Coronary artery (tissue), 2 donors: ENCODE measurements around the gene UBR3.

Experiments used
- DNase-seq: peaks from one replicate; pipeline ENCODE4 v3.0.0-alpha.2; 2017; ENCODE audit warnings: low spot score
- H3K27ac ChIP-seq, 2 donors: fragments of 200-600 bp; sonication (generic); one replicate each; pipeline ENCODE4 v1.5.1; 2016 to 2019
- H3K4me3 ChIP-seq: fragments of 200-600 bp; sonication (generic); 2 replicates; pipeline ENCODE4 v1.5.1; 2016; ENCODE audit warnings: mild to moderate bottlenecking, moderate library complexity
- TF ChIP-seq, protein P1 (sequence below): fragments of 200-600 bp; sonication (generic); IDR thresholded peaks from one replicate; pipeline ENCODE4 v1.5.1; 2019; ENCODE audit warnings: antibody characterized with exemption

Gene UBR3

DNA sequence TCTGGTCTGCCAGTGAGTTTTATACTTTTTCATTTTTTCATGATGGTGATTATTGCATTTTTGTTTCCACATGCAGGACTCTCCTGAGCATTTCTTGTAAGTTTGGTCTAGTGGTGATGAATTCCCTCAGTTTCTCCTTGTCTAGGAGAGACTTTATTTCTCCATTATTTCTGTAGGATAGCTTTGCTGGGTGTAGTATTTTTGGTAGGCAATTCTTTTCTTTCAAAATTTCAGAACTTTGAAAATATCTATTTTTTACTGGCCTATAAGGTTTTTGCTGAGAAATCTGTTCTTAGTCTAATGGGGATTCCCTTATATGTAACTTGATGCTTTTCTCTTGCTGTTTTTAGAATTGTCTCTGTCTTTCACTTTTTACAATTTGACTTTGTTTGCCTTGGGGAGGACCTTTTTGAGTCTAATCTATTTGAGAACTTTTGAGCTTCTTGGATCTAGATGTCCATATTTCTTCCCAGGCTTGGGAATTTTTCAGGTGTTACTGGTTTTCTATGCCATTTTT lies 149.1 kb downstream of the UBR3 start:
- DNase-seq = no peak
- TF ChIP-seq, protein P1, sequence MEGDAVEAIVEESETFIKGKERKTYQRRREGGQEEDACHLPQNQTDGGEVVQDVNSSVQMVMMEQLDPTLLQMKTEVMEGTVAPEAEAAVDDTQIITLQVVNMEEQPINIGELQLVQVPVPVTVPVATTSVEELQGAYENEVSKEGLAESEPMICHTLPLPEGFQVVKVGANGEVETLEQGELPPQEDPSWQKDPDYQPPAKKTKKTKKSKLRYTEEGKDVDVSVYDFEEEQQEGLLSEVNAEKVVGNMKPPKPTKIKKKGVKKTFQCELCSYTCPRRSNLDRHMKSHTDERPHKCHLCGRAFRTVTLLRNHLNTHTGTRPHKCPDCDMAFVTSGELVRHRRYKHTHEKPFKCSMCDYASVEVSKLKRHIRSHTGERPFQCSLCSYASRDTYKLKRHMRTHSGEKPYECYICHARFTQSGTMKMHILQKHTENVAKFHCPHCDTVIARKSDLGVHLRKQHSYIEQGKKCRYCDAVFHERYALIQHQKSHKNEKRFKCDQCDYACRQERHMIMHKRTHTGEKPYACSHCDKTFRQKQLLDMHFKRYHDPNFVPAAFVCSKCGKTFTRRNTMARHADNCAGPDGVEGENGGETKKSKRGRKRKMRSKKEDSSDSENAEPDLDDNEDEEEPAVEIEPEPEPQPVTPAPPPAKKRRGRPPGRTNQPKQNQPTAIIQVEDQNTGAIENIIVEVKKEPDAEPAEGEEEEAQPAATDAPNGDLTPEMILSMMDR = no peak
- Histone ChIP-seq H3K27ac (no peak overlapping the region), H3K4me3 (no peak overlapping the region)

- TF ChIP-seq, protein P1 = no peak
- Histone ChIP-seq H3K27ac (no peak overlapping the region), H3K4me3 (no peak overlapping the region)
- DNase-seq = no peak
Observed at GRCh38 chr2:169977530-169977929, 150.3 kb downstream of the UBR3 start.

GRCh38 chr2:169978402-169979017 lies 151.3 kb downstream of the UBR3 start:
- H3K4me3 ChIP-seq = no peak overlapping the region
- no peak overlapping the region for H3K27ac ChIP-seq

GRCh38 chr2:169979025-169979424 lies 151.8 kb downstream of the UBR3 start:
- TF ChIP-seq, protein P1 = no peak
- no peak overlapping the region for H3K27ac ChIP-seq

More at GRCh38 chr2:169978402-169979017, 151.3 kb downstream of the UBR3 start:
- DNase-seq = no peak
- TF ChIP-seq, protein P1 = no peak

DNA sequence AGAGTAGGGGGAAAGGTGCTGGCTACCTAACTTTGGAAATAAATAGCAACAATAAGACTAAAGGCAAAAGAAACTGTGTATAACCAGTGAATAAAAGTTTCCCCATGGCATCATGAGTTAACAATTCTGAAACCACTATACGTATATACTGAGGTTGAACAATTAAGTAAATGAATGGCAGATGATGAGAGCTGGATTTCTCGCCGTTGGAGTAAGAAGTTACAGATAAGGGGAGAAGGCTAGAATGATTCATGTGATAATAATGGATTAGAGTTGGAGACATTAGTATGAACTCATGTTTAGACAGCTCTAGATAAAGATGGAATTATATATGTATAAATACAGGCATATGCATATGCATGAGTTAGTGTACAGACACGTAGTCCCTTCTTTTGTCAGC lies 152.7 kb downstream of the UBR3 start:
- no peak for DNase-seq
- H3K27ac ChIP-seq = no peak overlapping the region
- TF ChIP-seq, protein P1 = no peak
- H3K4me3 ChIP-seq = no peak overlapping the region

More at GRCh38 chr2:169979025-169979424, 151.8 kb downstream of the UBR3 start:
- H3K4me3 ChIP-seq = no peak overlapping the region
- DNase-seq = no peak

GRCh38 chr2:169980643-169981042 lies 153.4 kb downstream of the UBR3 start:
- TF ChIP-seq, protein P1 = no peak
- H3K27ac ChIP-seq = no peak overlapping the region
- H3K4me3 ChIP-seq = no peak overlapping the region
- DNase-seq = no peak

- TF ChIP-seq, protein P1 = no peak
- H3K4me3 ChIP-seq = no peak overlapping the region
- no peak for DNase-seq
Observed at GRCh38 chr2:169982929-169983328, 155.7 kb downstream of the UBR3 start.

More at GRCh38 chr2:169982929-169983328, 155.7 kb downstream of the UBR3 start:
- no peak overlapping the region for H3K27ac ChIP-seq
